HG03342 (cell line): ENCODE data around the gene PUDP.
"Not testable (repeated sequence)": the region's sequence is repeated elsewhere in the genome, so short reads cannot be mapped to it uniquely, and the experiment has no call there.

Experiments used
- ATAC-seq: cut with Tn5 transposase; IDR thresholded peaks from one replicate; pipeline ENCODE4 v1.9.1; 2021; ENCODE audit warnings: mild to moderate bottlenecking, moderate library complexity; ENCODE audit not compliant: unreplicated experiment

Gene PUDP

GRCh38 chrX:7110821-7111276 lies 37.1 kb downstream of the PUDP start:
- ATAC-seq: peak; percentile 63

- peak; percentile 63 for ATAC-seq
These were observed 37.8 kb downstream of the PUDP start for GRCh38 chrX:7109838-7110793.

GRCh38 chrX:7109049-7109531 lies 38.9 kb downstream of the PUDP start:
- no peak for ATAC-seq

- no peak for ATAC-seq
These were observed 39.9 kb downstream of the PUDP start for GRCh38 chrX:7108030-7108429.

- no peak for ATAC-seq
These were observed 41.3 kb downstream of the PUDP start for GRCh38 chrX:7106649-7107048.

GRCh38 chrX:7102119-7102518 lies 45.8 kb downstream of the PUDP start:
- no peak for ATAC-seq

- no peak for ATAC-seq
These were observed 47.9 kb downstream of the PUDP start for GRCh38 chrX:7100022-7100421.

GRCh38 chrX:7095657-7096056 lies 52.3 kb downstream of the PUDP start:
- not testable (repeated sequence) for ATAC-seq

GRCh38 chrX:7093305-7093704 lies 54.6 kb downstream of the PUDP start:
- ATAC-seq: no peak

- ATAC-seq: no peak
These were observed 55.4 kb downstream of the PUDP start for GRCh38 chrX:7092543-7092942.

GRCh38 chrX:7091923-7092322 lies 56.0 kb downstream of the PUDP start:
- no peak for ATAC-seq

GRCh38 chrX:7090641-7091040 lies 57.3 kb downstream of the PUDP start:
- ATAC-seq: no peak

- peak; percentile 53 for ATAC-seq
These were observed 58.9 kb downstream of the PUDP start for GRCh38 chrX:7088968-7089615.

- ATAC-seq: peak; percentile 34
These were observed 61.6 kb downstream of the PUDP start for GRCh38 chrX:7086384-7086783.

GRCh38 chrX:7085879-7086278 lies 62.1 kb downstream of the PUDP start:
- ATAC-seq: no peak

- no peak for ATAC-seq
These were observed 63.1 kb downstream of the PUDP start for GRCh38 chrX:7084841-7085240.

GRCh38 chrX:7083468-7084396 lies 64.2 kb downstream of the PUDP start:
- ATAC-seq: peak; percentile 89

- ATAC-seq: no peak
These were observed 64.9 kb downstream of the PUDP start for GRCh38 chrX:7083021-7083420.

GRCh38 chrX:7082556-7082955 lies 65.4 kb downstream of the PUDP start:
- ATAC-seq: no peak
